ENCODE results near the gene HAAO. TPM values are rescaled to one million over a fixed set of nuclear protein-coding genes. Genes with fewer than 3 reads are reported as not detected.

Gene HAAO
- total RNA-seq, 2 experiments from 2014 or later, result 0.17 to 0.38 TPM

DNA sequence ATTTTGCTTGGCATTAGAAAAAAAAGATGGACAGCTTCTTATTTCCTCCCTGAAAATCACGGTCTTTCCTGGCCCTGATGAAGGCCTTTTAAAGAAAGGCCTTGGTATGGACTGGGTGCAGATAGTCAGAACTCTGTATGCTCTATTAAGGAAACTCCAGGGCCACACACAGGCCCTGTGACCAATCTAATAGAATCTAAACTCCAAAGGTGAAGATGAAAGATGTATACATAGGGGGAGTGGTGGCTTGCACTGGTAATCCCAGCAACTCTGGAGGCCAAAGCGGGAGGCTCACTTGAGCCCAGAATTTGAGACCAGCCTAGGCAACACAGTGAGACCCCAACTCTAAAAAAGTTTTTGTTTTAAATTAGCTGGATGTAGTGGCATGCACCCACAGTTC, 65.7 kb downstream of the HAAO start:
- ChIA-PET CTCF (no interaction called here), POLR2A (no interaction called here)

DNA sequence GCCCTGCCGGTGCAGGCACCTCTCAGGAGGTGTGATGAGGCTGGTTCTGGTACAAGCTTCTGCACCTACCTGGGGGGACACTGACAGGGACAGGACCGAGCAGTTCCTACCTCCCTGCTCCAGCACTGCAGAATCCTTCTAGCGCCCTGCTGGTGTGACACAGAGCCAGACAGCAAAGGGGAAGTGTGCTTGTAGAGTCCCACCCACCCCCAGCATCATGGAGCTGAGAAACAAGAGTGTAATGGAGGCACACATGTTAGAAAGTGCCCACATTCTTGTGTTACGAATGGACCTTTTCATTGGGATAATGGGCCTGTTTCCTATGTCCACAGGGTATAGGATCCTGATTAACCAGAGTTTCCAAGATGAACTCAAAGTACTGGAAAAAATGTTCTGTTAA, 66.7 kb downstream of the HAAO start:
- ChIA-PET POLR2A (interaction anchor here (1.4 kb wide), 1 partner anchor 85 kb away, joined by 3 read pairs; no protein-coding TSS in a partner anchor), CTCF (interaction anchor here (1.3 kb wide), 1 partner anchor 17 kb away, joined by 4 read pairs; no protein-coding TSS in a partner anchor)

GRCh38 chr2:42724886-42725285, 67.5 kb downstream of the HAAO start:
- ChIA-PET CTCF (interaction anchor here (1.3 kb wide), 1 partner anchor 18 kb away, joined by 4 read pairs; no protein-coding TSS in a partner anchor), POLR2A (interaction anchor here (1.4 kb wide), 1 partner anchor 86 kb away, joined by 3 read pairs; no protein-coding TSS in a partner anchor)

DNA sequence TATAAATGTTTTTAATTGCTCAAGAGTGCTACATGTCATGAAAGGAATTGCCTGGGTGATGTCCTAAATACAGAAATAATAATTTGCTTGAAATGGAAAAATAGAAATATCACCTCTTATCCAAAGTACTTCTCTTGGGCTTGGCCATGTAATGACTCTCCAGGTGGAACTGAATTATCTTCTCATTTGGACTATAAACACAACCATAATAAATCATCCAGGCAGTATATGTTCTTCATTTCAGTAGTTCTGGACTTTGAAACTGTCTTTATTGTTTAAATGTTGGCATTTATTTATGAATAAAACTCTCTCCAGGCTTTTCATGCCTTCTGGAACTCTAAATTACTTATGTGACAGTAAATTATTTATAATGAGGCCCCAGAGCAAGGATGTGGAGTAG, 68.9 kb downstream of the HAAO start:
- ChIA-PET POLR2A (no interaction called here), CTCF (no interaction called here)

DNA sequence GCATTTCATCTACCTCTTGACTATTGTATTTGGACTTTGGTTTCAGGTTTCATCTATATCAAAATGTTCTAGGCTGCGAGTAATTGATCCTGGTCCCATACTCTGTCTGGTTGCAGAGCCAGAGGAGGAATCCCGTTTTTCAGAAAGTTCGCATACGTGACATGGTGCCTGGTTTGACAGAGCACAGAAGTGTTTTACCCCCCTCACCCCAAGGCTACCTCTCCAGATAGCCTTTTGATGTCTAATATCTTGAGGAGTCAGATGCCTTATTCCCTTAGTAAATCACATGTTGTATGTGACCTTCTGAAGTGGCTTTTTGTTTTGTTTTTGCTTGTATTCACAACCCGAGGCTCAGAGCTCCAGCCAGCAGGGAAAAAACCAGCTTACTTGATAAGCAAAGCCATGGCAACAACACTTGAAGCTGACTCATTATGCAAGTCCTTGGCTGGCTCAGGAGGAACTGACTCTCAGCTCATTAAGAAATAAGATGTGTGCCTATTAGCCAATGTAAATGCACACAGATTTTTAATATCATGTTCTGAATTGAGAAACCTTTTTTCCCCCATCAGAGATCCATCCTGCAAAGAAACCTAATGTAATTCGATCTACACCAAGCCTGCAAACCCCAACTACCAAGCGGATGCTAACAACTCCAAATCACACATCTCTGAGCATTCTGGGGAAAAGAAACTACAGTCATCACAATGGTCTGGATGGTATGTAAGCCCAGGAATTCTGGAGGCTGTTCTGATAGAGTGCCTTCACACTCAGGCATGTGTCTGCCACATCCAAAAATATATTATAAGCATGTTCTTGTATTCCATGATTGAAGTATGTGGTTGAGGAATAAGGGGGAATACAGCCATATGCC, 69.8 kb downstream of the HAAO start:
- POLR2A ChIA-PET, result no interaction called here
- CTCF ChIA-PET, result no interaction called here

- CTCF ChIA-PET, result no interaction called here
- POLR2A ChIA-PET, result no interaction called here
Observed at GRCh38 chr2:42721898-42722297, 70.5 kb downstream of the HAAO start.

Other genes with a start within 250 kb of the HAAO start
- 10 to 100 TPM; 19.9 to 20.0 TPM for gene MTA3, start 224.0 kb downstream of the HAAO start, total RNA-seq
- gene OXER1, start 28.4 kb downstream of the HAAO start, total RNA-seq, result not detected